ENCODE results near the gene TAP1. TPM values are rescaled to one million over a fixed set of nuclear protein-coding genes. Genes with fewer than 3 reads are reported as not detected.
A peak's percentile ranks its signal among the peaks of the same experiment; 100 is the strongest.

The TAP1 gene
- total RNA-seq, 4 donors from 2014 or later, result 27.2 to 45.9 (median 34.4) TPM

- DNase-seq (ENCODE audit: low spot score in 2 of 2), result no peak
- H3K4me1 ChIP-seq, result peaks cover 0 to 53% (median 25%) of the 10 kb centered on the region in 4 donors
- peaks cover 0 to 60% (median 28%) of the 10 kb centered on the region in 3 donors for H3K36me3 ChIP-seq
These were observed 5.7 kb downstream of the TAP1 start for GRCh38 chr6:32847795-32848194.

GRCh38 chr6:32847004-32847403, 6.5 kb downstream of the TAP1 start:
- H3K27me3 ChIP-seq, result no peaks in the 10 kb centered on the region
- H3K27ac ChIP-seq, result no peak overlapping the region
- H3K4me3 ChIP-seq, result no peak overlapping the region
- no peak for TF ChIP-seq POLR2A (IDR thresholded peaks at IDR 0.05)
- no peak for TF ChIP-seq EP300 (IDR thresholded peaks at IDR 0.05)
- no peak for TF ChIP-seq CTCF (IDR thresholded peaks at IDR 0.05)
- peaks cover 0 to 54% (median 23%) of the 10 kb centered on the region in 4 donors for H3K4me1 ChIP-seq
- H3K36me3 ChIP-seq, result peaks cover 0 to 68% (median 28%) of the 10 kb centered on the region in 3 donors
- no peak for DNase-seq (ENCODE audit: low spot score in 2 of 2)
- WGBS, 2 donors, result 89 to 93% methylated on average over 10 of the region's 10 CpGs
- H3K9me3 ChIP-seq, result no peaks in the 10 kb centered on the region

More at GRCh38 chr6:32847795-32848194, 5.7 kb downstream of the TAP1 start:
- Histone ChIP-seq H3K27ac (no peak overlapping the region), H3K27me3 (no peaks in the 10 kb centered on the region), H3K9me3 (no peaks in the 10 kb centered on the region), H3K4me3 (no peak overlapping the region)
- WGBS, 2 donors, result 88 to 89% methylated on average over 8 of the region's 8 CpGs
- TF ChIP-seq CTCF (IDR thresholded peaks at IDR 0.05), result no peak
- TF ChIP-seq EP300 (IDR thresholded peaks at IDR 0.05), result no peak
- TF ChIP-seq POLR2A (IDR thresholded peaks at IDR 0.05), result no peak

- 77 to 82% methylated on average over 10 of the region's 10 CpGs for WGBS, 2 donors
These were observed 8.1 kb downstream of the TAP1 start for GRCh38 chr6:32845384-32845884.

GRCh38 chr6:32844839-32845383, 8.6 kb downstream of the TAP1 start:
- Histone ChIP-seq H3K4me1 (peaks cover 0 to 39% (median 16%) of the 10 kb centered on the region in 4 donors), H3K27me3 (no peaks in the 10 kb centered on the region), H3K27ac (peak overlapping the region; percentile 92 to 99 (median 96)), H3K4me3 (peak overlapping the region; percentile 56 to 94 (median 76)), H3K9me3 (no peaks in the 10 kb centered on the region), H3K36me3 (peaks cover 0 to 71% (median 21%) of the 10 kb centered on the region in 3 donors)
- DNase-seq (ENCODE audit: low spot score in 2 of 2), result no peak
- TF ChIP-seq EP300 (IDR thresholded peaks at IDR 0.05), result no peak
- TF ChIP-seq CTCF (IDR thresholded peaks at IDR 0.05), result no peak
- 29 to 30% methylated on average over 17 to 19 of the region's 19 CpGs for WGBS, 2 donors

More at GRCh38 chr6:32845384-32845884, 8.1 kb downstream of the TAP1 start:
- DNase-seq (ENCODE audit: low spot score in 2 of 2), result no peak
- peaks cover 0 to 75% (median 23%) of the 10 kb centered on the region in 3 donors for H3K36me3 ChIP-seq
- H3K4me1 ChIP-seq, result peaks cover 0 to 44% (median 16%) of the 10 kb centered on the region in 4 donors
- H3K4me3 ChIP-seq, result peak overlapping the region in 2 of 4 donors; percentile 67 to 86
- no peaks in the 10 kb centered on the region for H3K9me3 ChIP-seq
- H3K27ac ChIP-seq, result peak overlapping the region; percentile 92 to 99 (median 96)
- H3K27me3 ChIP-seq, result no peaks in the 10 kb centered on the region
- TF ChIP-seq EP300 (IDR thresholded peaks at IDR 0.05) (no peak), CTCF (IDR thresholded peaks at IDR 0.05) (no peak), POLR2A (IDR thresholded peaks at IDR 0.05) (no peak)

All from tibial nerve (tissue), 4 donors.